HAP-1 (cell line): ENCODE data around the gene TNF.

Experiments used
- DNase-seq, 2 experiments: peaks; one replicate each; pipeline ENCODE4 v3.0.0-alpha.2; 2016 to 2020; ENCODE audit warnings: low spot score in 2 of 2
- H3K27me3 ChIP-seq: fragments of 250-450 bp; sonication (Bioruptor Pico); 2 replicates; pipeline ENCODE4 v1.5.1; 2020; ENCODE audit warnings: low read depth, mild to moderate bottlenecking, moderate library complexity
- H3K36me3 ChIP-seq: fragments of 250-450 bp; sonication (Bioruptor Pico); replicated peaks from 2 replicates; pipeline ENCODE4 v1.5.1; 2020; ENCODE audit warnings: mild to moderate bottlenecking
- H3K4me1 ChIP-seq: fragments of 250-450 bp; sonication (Bioruptor Pico); 2 replicates; pipeline ENCODE4 v1.5.1; 2020; ENCODE audit warnings: mild to moderate bottlenecking
- H3K4me3 ChIP-seq: fragments of 250-450 bp; sonication (Bioruptor Pico); 2 replicates; pipeline ENCODE4 v1.5.1; 2020; ENCODE audit warnings: mild to moderate bottlenecking, moderate library complexity
- H3K9me3 ChIP-seq: fragments of 250-450 bp; sonication (Bioruptor Pico); 2 replicates; pipeline ENCODE4 v1.5.1; 2020; ENCODE audit warnings: mild to moderate bottlenecking, moderate library complexity
- in situ Hi-C: fragments of 300-500 bp; cut with MboI; formaldehyde crosslinking; loops from 3 replicates; pipeline ENCODE4 v1.14.3; 2020; ENCODE audit warnings: low sequenced_read_pairs, inconsistent platforms, mixed read lengths

The TNF gene

GRCh38 chr6:31575335-31575901, at the start of gene TNF:
Gene TNF, plus strand, starts transcription at chr6:31575565. Its CDS starts 177 bp downstream, at chr6:31575742.
- no peak for DNase-seq
- Histone ChIP-seq H3K4me1 (no peaks in the 10 kb centered on the region), H3K27me3 (0 out of 2 replicates have a peak, but pooled peaks cover 3% of the 10 kb centered on the region), H3K9me3 (no peaks in the 10 kb centered on the region), H3K36me3 (no peaks in the 10 kb centered on the region), H3K4me3 (no peak within 1 kb of the TSS)
- in situ Hi-C loops: no loop called here

GRCh38 chr6:31525932-31526591, 49.3 kb upstream of the TNF start:
- no peaks in the 10 kb centered on the region for H3K4me1 ChIP-seq
- H3K36me3 ChIP-seq: peaks cover 17% of the 10 kb centered on the region
- no peak for DNase-seq
- H3K27me3 ChIP-seq: no peaks in the 10 kb centered on the region
- H3K9me3 ChIP-seq: peaks cover 4% of the 10 kb centered on the region; the same call in 1 of the 2 replicates
- in situ Hi-C loops: no loop called here
- H3K4me3 ChIP-seq: no peak overlapping the region

DNA sequence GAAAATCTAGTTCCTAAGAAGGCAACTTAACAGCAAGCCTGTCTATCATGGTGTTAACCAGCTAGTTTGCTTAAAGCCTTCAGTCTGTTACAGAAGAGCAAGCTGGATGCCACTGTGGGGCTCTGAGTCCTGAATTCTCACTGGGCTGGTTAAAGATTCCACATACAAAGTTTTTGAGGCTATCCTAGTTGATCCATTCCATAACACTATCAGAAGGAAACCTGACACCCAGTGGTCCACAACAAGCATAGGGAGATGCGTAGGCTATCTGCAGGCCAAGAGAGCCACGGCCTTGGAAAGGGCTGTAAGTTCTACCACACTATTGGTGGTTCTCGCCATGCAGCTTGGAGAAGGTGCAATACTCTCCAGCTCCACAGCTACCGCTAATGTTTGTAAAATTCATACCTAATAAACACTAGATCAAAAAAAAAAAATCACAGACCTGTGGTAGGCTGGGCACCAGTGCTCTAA, 47.0 kb upstream of the TNF start:
- Histone ChIP-seq H3K9me3 (no peaks in the 10 kb centered on the region), H3K4me3 (no peak overlapping the region), H3K27me3 (no peaks in the 10 kb centered on the region), H3K4me1 (no peaks in the 10 kb centered on the region), H3K36me3 (peaks cover 36% of the 10 kb centered on the region)
- DNase-seq: peak in 1 of 2 experiments; percentile 24
- in situ Hi-C loops: no loop called here

DNA sequence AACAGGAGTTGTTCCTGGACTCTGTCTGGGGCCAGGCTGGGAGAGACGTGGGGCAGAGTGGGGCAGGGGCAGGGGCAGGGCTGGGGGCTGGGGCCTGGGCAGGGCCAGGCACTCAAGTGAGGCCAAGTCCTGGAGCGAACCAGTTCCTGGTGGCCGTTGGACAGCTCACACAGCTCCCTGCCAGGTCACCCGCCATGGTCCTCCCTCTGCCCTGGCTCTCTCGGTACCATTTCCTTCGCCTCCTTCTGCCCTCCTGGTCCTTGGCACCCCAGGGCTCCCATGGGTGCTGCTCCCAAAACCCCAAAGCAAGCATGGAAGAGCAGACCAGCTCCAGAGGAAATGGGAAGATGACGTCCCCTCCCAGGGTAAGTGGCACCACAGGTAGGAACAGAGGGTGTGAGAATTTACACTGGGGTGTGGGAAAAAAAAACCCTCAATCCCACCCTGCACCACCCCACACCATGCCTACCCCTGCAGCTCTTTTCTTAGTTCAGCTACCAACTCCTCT, 46.5 kb upstream of the TNF start, which contains the start of gene MCCD1:
Gene MCCD1 (plus strand): TSS at position 142 of the 508 bp plus-strand sequence. CDS start 53 bp downstream, at position 195.
- in situ Hi-C loops: no loop called here
- Histone ChIP-seq H3K4me1 (no peaks in the 10 kb centered on the region), H3K27me3 (no peaks in the 10 kb centered on the region), H3K9me3 (no peaks in the 10 kb centered on the region), H3K36me3 (peaks cover 41% of the 10 kb centered on the region), H3K4me3 (no peak within 1 kb of the TSS)
- peak in 1 of 2 experiments; percentile 37 for DNase-seq

GRCh38 chr6:31529329-31530150, 45.8 kb upstream of the TNF start:
- no peaks in the 10 kb centered on the region for H3K4me1 ChIP-seq
- in situ Hi-C loops: no loop called here
- no peaks in the 10 kb centered on the region for H3K9me3 ChIP-seq
- no peak for DNase-seq
- H3K36me3 ChIP-seq: peaks cover 48% of the 10 kb centered on the region
- H3K4me3 ChIP-seq: no peak overlapping the region
- no peaks in the 10 kb centered on the region for H3K27me3 ChIP-seq

GRCh38 chr6:31530659-31531058, 44.7 kb upstream of the TNF start:
- H3K4me3 ChIP-seq: no peak overlapping the region
- no peak for DNase-seq
- no peaks in the 10 kb centered on the region for H3K27me3 ChIP-seq
- no peaks in the 10 kb centered on the region for H3K4me1 ChIP-seq
- H3K36me3 ChIP-seq: peaks cover 59% of the 10 kb centered on the region
- no peaks in the 10 kb centered on the region for H3K9me3 ChIP-seq
- in situ Hi-C loops: no loop called here

GRCh38 chr6:31531162-31531561, 44.2 kb upstream of the TNF start:
- no peak for DNase-seq
- H3K36me3 ChIP-seq: peaks cover 64% of the 10 kb centered on the region
- in situ Hi-C loops: no loop called here
- no peaks in the 10 kb centered on the region for H3K4me1 ChIP-seq
- H3K4me3 ChIP-seq: no peak overlapping the region
- H3K27me3 ChIP-seq: no peaks in the 10 kb centered on the region
- no peaks in the 10 kb centered on the region for H3K9me3 ChIP-seq

DNA sequence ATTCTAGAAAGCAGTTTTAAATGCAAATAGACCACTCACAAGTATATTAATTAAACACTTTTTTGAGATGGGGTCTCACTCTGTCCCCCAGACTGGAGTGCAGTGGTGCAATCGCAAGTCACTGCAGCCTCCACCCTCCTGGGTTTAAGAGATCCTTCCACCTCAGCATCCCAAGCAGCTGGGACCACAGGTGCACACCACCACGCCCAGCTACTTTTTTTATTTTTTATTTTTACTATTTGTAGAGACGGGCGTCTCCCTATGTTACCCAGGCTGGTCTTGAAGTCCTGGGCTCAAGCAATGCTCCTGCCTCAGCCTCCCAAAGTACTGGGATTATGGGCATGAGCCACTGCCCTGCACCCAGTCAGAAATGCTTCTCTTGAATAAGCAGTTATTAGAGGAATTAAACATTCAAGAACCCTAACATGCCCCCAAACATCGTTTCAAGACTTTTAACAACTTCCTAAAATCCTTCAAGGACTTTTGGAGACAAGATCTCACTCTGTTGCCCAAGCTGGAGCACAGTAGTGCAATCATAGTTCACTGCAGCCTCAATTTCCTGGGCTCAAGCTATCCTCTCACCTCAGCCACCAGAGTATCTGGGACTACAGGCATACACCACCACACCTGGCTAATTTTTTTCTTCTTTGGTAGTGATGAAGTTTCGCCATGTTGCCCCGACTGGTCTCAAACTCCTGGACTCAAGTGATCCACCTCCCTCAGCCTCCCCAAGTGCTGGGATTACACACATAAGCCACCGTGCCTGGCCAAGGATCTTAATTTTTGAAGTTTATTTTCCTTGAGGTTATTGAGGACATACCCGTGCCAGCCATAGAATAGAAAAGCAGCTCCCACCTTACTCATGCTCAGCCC, 43.4 kb upstream of the TNF start:
- Histone ChIP-seq H3K27me3 (no peaks in the 10 kb centered on the region), H3K4me3 (no peak overlapping the region), H3K36me3 (peaks cover 72% of the 10 kb centered on the region), H3K9me3 (no peaks in the 10 kb centered on the region), H3K4me1 (no peaks in the 10 kb centered on the region)
- in situ Hi-C loops: no loop called here
- DNase-seq: no peak

- no peak overlapping the region for H3K4me3 ChIP-seq
- peaks cover 81% of the 10 kb centered on the region for H3K36me3 ChIP-seq
- DNase-seq: no peak
- in situ Hi-C loops: no loop called here
- H3K9me3 ChIP-seq: no peaks in the 10 kb centered on the region
- H3K27me3 ChIP-seq: no peaks in the 10 kb centered on the region
- H3K4me1 ChIP-seq: no peaks in the 10 kb centered on the region
Observed at GRCh38 chr6:31532644-31533454, 42.5 kb upstream of the TNF start.

DNA sequence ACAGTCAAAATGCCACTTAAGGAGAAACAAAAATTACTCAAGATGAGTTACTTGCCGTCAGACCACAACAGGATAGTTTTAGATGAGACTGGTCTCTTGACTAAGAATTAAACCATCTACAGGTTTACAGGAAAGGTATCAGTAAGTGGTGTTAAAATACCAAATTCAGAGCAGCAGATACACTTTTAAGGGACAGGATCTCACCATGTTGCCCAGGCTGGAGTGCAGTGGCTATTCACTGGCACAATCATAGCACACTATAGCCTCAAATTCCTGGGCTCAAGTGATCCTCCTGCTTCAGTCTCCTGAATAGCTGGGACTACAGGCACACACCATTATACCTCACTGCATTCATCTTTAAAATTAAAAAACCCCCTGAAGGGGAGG, 41.9 kb upstream of the TNF start:
- Histone ChIP-seq H3K4me1 (no peaks in the 10 kb centered on the region), H3K36me3 (peaks cover 87% of the 10 kb centered on the region), H3K27me3 (no peaks in the 10 kb centered on the region), H3K4me3 (no peak overlapping the region), H3K9me3 (no peaks in the 10 kb centered on the region)
- in situ Hi-C loops: no loop called here
- DNase-seq: no peak

DNA sequence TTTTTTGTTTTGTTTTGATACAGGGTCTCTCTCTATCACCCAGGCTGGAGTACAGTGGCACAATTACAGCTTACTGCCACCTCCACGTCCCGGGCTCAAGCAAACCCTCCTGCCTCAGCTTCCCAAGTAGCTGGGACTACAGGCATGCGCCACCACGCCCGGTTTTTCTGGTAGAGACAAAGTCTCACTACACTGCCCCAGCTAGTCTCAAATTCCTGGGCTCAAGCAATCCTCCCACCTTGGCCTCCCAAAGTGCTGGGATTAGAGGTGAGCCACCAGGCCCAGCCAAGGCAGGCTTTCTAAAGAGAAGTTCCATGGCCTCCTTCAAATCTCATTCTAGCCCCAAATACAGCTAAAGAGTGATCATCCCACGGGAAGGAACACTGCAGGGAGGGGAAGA, 41.4 kb upstream of the TNF start:
- no peaks in the 10 kb centered on the region; the same call in 1 of the 2 replicates for H3K4me1 ChIP-seq
- H3K27me3 ChIP-seq: no peaks in the 10 kb centered on the region
- H3K36me3 ChIP-seq: peaks cover 92% of the 10 kb centered on the region
- H3K9me3 ChIP-seq: no peaks in the 10 kb centered on the region
- in situ Hi-C loops: no loop called here
- H3K4me3 ChIP-seq: no peak overlapping the region
- no peak for DNase-seq

GRCh38 chr6:31534521-31535040, 40.8 kb upstream of the TNF start:
- H3K36me3 ChIP-seq: peaks cover 96% of the 10 kb centered on the region
- H3K9me3 ChIP-seq: no peaks in the 10 kb centered on the region
- in situ Hi-C loops: no loop called here

More at GRCh38 chr6:31534521-31535040, 40.8 kb upstream of the TNF start:
- Histone ChIP-seq H3K4me1 (peaks cover 5% of the 10 kb centered on the region), H3K4me3 (no peak overlapping the region), H3K27me3 (no peaks in the 10 kb centered on the region)
- DNase-seq: no peak
